IPS-NIHi11 (cell line): ENCODE results near the gene BRD2.
A peak's percentile ranks its signal among the peaks of the same experiment; 100 is the strongest.

Experiments used
- DNase-seq: peaks from one replicate; pipeline ENCODE4 v3.0.0; 2012; ENCODE audit warnings: mixed read lengths, low spot score

The BRD2 gene

GRCh38 chr6:32993363-32993973, 25.1 kb downstream of the BRD2 start:
- no peak for DNase-seq

GRCh38 chr6:32995448-32995847, 27.1 kb downstream of the BRD2 start:
- no peak for DNase-seq

- DNase-seq = peak; percentile 71
These were observed 31.7 kb downstream of the BRD2 start for GRCh38 chr6:33000055-33000454.

GRCh38 chr6:33001685-33002084, 33.3 kb downstream of the BRD2 start:
- no peak for DNase-seq

GRCh38 chr6:33004940-33005339, 36.5 kb downstream of the BRD2 start:
- no peak for DNase-seq

- no peak for DNase-seq
These were observed 39.5 kb downstream of the BRD2 start for GRCh38 chr6:33007831-33008400.

GRCh38 chr6:33008944-33009861, 40.8 kb downstream of the BRD2 start, which contains the start of gene HLA-DOA:
Gene HLA-DOA, minus strand, starts transcription at chr6:33009591.
- DNase-seq = peak; percentile 89

- no peak for DNase-seq
These were observed 42.0 kb downstream of the BRD2 start for GRCh38 chr6:33010356-33010755.

GRCh38 chr6:33013608-33014007, 45.2 kb downstream of the BRD2 start:
- DNase-seq = no peak

GRCh38 chr6:33014841-33015634, 46.6 kb downstream of the BRD2 start:
- peak; percentile 76 for DNase-seq

- no peak for DNase-seq
These were observed 47.4 kb downstream of the BRD2 start for GRCh38 chr6:33015798-33016197.

GRCh38 chr6:33017018-33017417, 48.6 kb downstream of the BRD2 start:
- no peak for DNase-seq

GRCh38 chr6:33017694-33018353, 49.4 kb downstream of the BRD2 start:
- DNase-seq = no peak

- no peak for DNase-seq
These were observed 50.0 kb downstream of the BRD2 start for GRCh38 chr6:33018418-33018817.

GRCh38 chr6:33018904-33019303, 50.5 kb downstream of the BRD2 start:
- no peak for DNase-seq

GRCh38 chr6:33019372-33019771, 51.0 kb downstream of the BRD2 start:
- DNase-seq = no peak

GRCh38 chr6:33021917-33022316, 53.5 kb downstream of the BRD2 start:
- no peak for DNase-seq

GRCh38 chr6:33023536-33023935, 55.1 kb downstream of the BRD2 start:
- no peak for DNase-seq

GRCh38 chr6:33024521-33024920, 56.1 kb downstream of the BRD2 start:
- no peak for DNase-seq

GRCh38 chr6:33028220-33028849, 59.9 kb downstream of the BRD2 start:
- DNase-seq = no peak
